Endodermal cell (in vitro differentiated cells): ENCODE results near the gene PACSIN2. TPM values are rescaled to one million over a fixed set of nuclear protein-coding genes. Genes with fewer than 3 reads are reported as not detected.

Experiments
- DNase-seq: peaks from one replicate; pipeline ENCODE4 v3.0.0-alpha.2; 2017
- H3K27ac ChIP-seq: 2 replicates; pipeline ENCODE4 v1.5.1; 2013; ENCODE audit warnings: mild to moderate bottlenecking, low read depth, low read length, moderate library complexity
- H3K27me3 ChIP-seq: 2 replicates; pipeline ENCODE4 v1.6.1; 2013; ENCODE audit warnings: mild to moderate bottlenecking, low read length, moderate library complexity; ENCODE audit not compliant: insufficient read depth, control insufficient read depth, poor library complexity, severe bottlenecking
- H3K36me3 ChIP-seq: 2 replicates; pipeline ENCODE4 v1.7.0; 2013; ENCODE audit warnings: mild to moderate bottlenecking, low read length, moderate library complexity; ENCODE audit not compliant: control insufficient read depth, insufficient read depth
- H3K4me1 ChIP-seq: one replicate; pipeline ENCODE4 v1.7.0; 2013; ENCODE audit warnings: low read length; ENCODE audit not compliant: control insufficient read depth, insufficient read depth
- H3K4me3 ChIP-seq: 2 replicates; pipeline ENCODE4 v1.5.1; 2013; ENCODE audit warnings: mild to moderate bottlenecking, low read length, moderate library complexity
- H3K9ac ChIP-seq: 2 replicates; pipeline ENCODE4 v1.6.1; 2013; ENCODE audit warnings: mild to moderate bottlenecking, low read length, moderate library complexity; ENCODE audit not compliant: poor library complexity, severe bottlenecking; ENCODE audit errors: extremely low read depth
- H3K9me3 ChIP-seq: 2 replicates; pipeline ENCODE4 v1.6.1; 2013; ENCODE audit warnings: mild to moderate bottlenecking, low read length, moderate library complexity; ENCODE audit not compliant: control insufficient read depth
- H3K27ac Mint-ChIP-seq: 2 replicates; pipeline ENCODE4 v1.8.0; 2020; ENCODE audit warnings: mixed read lengths
- H3K27me3 Mint-ChIP-seq: 2 replicates; pipeline ENCODE4 v1.8.0; 2021; ENCODE audit warnings: mild to moderate bottlenecking, mixed read lengths; ENCODE audit not compliant: insufficient read depth
- H3K36me3 Mint-ChIP-seq: 2 replicates; pipeline ENCODE4 v1.8.0; 2020; ENCODE audit warnings: low read depth, mixed read lengths
- H3K4me1 Mint-ChIP-seq: 2 replicates; pipeline ENCODE4 v1.8.0; 2020; ENCODE audit warnings: mixed read lengths
- H3K4me3 Mint-ChIP-seq: 2 replicates; pipeline ENCODE4 v1.8.0; 2020; ENCODE audit warnings: mild to moderate bottlenecking, moderate library complexity, mixed read lengths
- H3K9me3 Mint-ChIP-seq: 2 replicates; pipeline ENCODE4 v1.8.0; 2020; ENCODE audit warnings: mild to moderate bottlenecking, mixed read lengths
- CTCF ChIP-seq: fragments of 200-600 bp; sonication (generic); conservative IDR thresholded peaks from 2 replicates; pipeline ENCODE4 v1.5.0; 2021; ENCODE audit warnings: antibody characterized with exemption, mild to moderate bottlenecking
- WGBS, 2 experiments: methylation state at CpG; one replicate each; pipeline versions ENCODE4 v1.1.5 to v1.1.7; 2013; ENCODE audit warnings: missing lambda C conversion rate in 2 of 2, mixed read lengths in 1 of 2; ENCODE audit not compliant: insufficient coverage in 1 of 2, insufficient read length in 1 of 2; 5-methylcytosine and 5-hydroxymethylcytosine counted together
- total RNA-seq, 2 donors: library from RNA; stranded (reverse); fragmentation: NEBNext Ultra II Directional in 1 of 2; extraction: Animal tissue kit (Norgen Biotek cat#: 25700) in 1 of 2; gene quantifications; 2 replicates in 1 of 2; 3 replicates in 1 of 2; pipeline ENCODE4 v1.2.1, GENCODE V29; 2021

Gene PACSIN2
- total RNA-seq, 2 donors from 2014 or later, result 60.7 to 61.4 TPM

DNA sequence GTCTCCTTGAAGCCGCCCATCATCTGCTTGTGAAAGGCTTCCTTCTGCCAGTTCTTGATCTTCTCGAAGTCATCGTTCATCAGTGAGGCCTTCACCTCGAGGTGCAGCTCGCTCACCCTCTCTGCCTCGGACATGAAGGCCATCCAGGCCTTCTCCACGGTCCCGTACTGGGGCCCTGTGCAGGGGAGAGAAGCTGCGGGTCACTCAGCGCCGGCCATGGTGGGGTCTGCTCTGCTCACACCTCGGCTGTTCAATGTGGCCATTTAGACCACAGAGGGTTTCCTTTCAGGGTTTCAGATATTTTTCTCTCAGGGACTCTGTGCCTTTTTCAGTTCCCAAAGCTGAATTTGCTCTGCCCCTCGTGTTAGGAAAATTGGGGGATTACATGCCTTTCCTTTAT is 123.9 kb downstream of the PACSIN2 start:
- H3K36me3 Mint-ChIP-seq, result peaks cover 39% of the 10 kb centered on the region
- peaks cover 10% of the 10 kb centered on the region for H3K4me1 Mint-ChIP-seq
- no peaks in the 10 kb centered on the region for H3K27me3 Mint-ChIP-seq
- DNase-seq, result no peak
- TF ChIP-seq CTCF, result no peak
- peaks cover 48% of the 10 kb centered on the region for H3K36me3 ChIP-seq
- H3K27ac ChIP-seq, result no peak overlapping the region
- 94 to 100% methylated on average over 4 to 13 of the region's 13 CpGs for WGBS, 2 experiments
- no peaks in the 10 kb centered on the region for H3K4me1 ChIP-seq
- no peaks in the 10 kb centered on the region for H3K9me3 ChIP-seq
- H3K9me3 Mint-ChIP-seq, result no peaks in the 10 kb centered on the region
- no peak overlapping the region for H3K4me3 Mint-ChIP-seq
- no peak overlapping the region for H3K27ac Mint-ChIP-seq
- no peak overlapping the region for H3K4me3 ChIP-seq
- H3K9ac ChIP-seq, result no peak overlapping the region
- H3K27me3 ChIP-seq, result no peaks in the 10 kb centered on the region

DNA sequence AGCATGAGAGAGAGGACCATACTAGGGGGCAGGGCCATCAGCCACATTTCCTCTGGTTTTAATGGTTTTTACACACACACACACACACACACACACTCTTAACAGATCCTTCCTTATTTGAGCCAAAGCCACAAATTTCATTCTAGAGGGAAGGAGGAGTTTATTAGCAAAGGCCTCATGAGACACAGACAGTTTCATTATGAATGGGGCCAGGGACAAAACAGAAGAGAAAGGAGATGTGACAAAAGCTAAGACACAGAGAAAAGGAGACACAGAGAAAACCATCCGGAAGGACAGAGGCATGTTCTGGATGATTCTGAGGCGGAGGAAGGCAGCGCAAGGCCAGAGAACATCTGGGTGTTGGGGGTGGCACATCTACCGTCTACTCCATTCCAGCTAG is 125.6 kb downstream of the PACSIN2 start:
- Mint-ChIP-seq H3K4me1 (peaks cover 16% of the 10 kb centered on the region), H3K27ac (no peak overlapping the region), H3K4me3 (no peak overlapping the region), H3K36me3 (peaks cover 45% of the 10 kb centered on the region), H3K27me3 (no peaks in the 10 kb centered on the region), H3K9me3 (no peaks in the 10 kb centered on the region)
- Histone ChIP-seq H3K9ac (no peak overlapping the region), H3K27me3 (no peaks in the 10 kb centered on the region), H3K9me3 (no peaks in the 10 kb centered on the region), H3K36me3 (peaks cover 59% of the 10 kb centered on the region), H3K4me3 (no peak overlapping the region), H3K4me1 (peaks cover 3% of the 10 kb centered on the region), H3K27ac (no peak overlapping the region)
- WGBS, 2 experiments, result 99 to 100% methylated on average over 2 to 4 of the region's 4 CpGs
- no peak for TF ChIP-seq CTCF
- no peak for DNase-seq

DNA sequence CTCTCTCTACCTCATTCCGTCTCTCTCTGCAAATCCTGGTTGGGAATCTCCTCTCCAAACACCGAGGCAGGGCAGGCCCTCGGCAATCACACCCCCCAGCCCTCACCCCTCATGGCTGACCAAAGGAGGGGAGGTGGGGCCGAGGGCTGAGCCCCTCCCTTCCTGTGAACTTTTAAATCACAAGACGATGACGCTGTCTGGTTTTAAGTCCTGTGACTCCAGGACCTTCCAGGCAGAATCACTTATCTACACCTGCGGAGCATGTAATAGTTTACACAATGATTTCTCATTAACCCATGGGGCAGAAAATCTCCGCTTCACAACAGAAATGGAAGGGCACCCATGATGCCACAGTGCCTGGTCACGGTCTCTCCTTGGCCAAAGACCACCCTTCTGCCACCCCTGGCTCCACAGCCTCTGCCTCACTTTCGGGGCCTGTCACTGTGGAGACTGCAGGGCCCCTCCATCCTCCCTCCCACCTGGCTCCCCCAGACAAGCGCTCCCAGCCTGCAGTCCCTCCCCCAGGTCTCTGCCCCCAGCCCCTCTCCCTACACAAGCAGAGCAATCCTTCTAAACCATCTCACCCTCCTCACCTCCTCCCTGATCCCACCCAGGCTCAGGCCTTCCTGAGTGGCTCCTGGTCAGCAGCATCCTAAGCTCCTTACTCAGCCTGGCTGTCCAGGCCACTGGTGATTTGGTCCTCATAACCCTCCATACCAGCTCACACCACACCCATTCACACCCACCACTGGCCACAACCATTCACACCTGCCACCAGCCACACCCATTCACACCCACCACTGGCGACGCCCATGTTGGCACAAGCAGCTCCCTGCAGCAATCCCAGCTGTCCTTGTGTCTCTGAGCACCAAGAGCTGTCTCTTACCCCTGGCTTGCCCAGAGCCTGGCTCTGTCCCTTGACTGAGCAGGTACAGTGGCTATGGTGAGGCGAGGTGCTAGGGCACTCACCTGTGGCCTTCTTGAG is 127.1 kb downstream of the PACSIN2 start:
- peak overlapping the region; percentile 77 for H3K27ac Mint-ChIP-seq
- H3K4me1 Mint-ChIP-seq, result peaks cover 16% of the 10 kb centered on the region
- peaks cover 59% of the 10 kb centered on the region for H3K36me3 Mint-ChIP-seq
- no peaks in the 10 kb centered on the region for H3K27me3 Mint-ChIP-seq
- H3K9me3 ChIP-seq, result no peaks in the 10 kb centered on the region
- no peak overlapping the region for H3K4me3 Mint-ChIP-seq
- peaks cover 3% of the 10 kb centered on the region for H3K4me1 ChIP-seq
- peaks cover 72% of the 10 kb centered on the region for H3K36me3 ChIP-seq
- no peak for DNase-seq
- TF ChIP-seq CTCF, result no peak
- no peak overlapping the region for H3K4me3 ChIP-seq
- no peak overlapping the region for H3K9ac ChIP-seq
- 80 to 87% methylated on average over 8 to 13 of the region's 14 CpGs for WGBS, 2 experiments
- H3K27ac ChIP-seq, result no peak overlapping the region
- no peaks in the 10 kb centered on the region for H3K27me3 ChIP-seq
- no peaks in the 10 kb centered on the region for H3K9me3 Mint-ChIP-seq
